Lower leg skin (tissue), 4 donors: ENCODE results near the gene ATP8A2. TPM values are rescaled to one million over a fixed set of nuclear protein-coding genes. Genes with fewer than 3 reads are reported as not detected.
"Not testable (repeated sequence)": the region's sequence is repeated elsewhere in the genome, so short reads cannot be mapped to it uniquely, and the experiment has no call there.

Experiments
- DNase-seq, 2 donors: peaks; one replicate each; pipeline ENCODE4 v3.0.0-alpha.2; 2019; ENCODE audit warnings: low spot score in 2 of 2
- H3K4me3 ChIP-seq: fragments of 200-600 bp; sonication (generic); 2 replicates; pipeline ENCODE4 v1.5.1; 2017; ENCODE audit warnings: mild to moderate bottlenecking, low read depth; ENCODE audit not compliant: poor library complexity, severe bottlenecking
- POLR2A ChIP-seq, 2 donors: fragments of 450-650 bp; IDR thresholded peaks; one replicate each; pipeline ENCODE4 v1.6.1; 2016 to 2017; ENCODE audit warnings: antibody characterized with exemption in 2 of 2, mild to moderate bottlenecking in 1 of 2, moderate library complexity in 1 of 2
- WGBS, 2 donors: methylation state at CpG; one replicate each; pipeline ENCODE4 v1.1.5; 2018; 5-methylcytosine and 5-hydroxymethylcytosine counted together
- intact Hi-C: fragments of 100-400 bp; cut with DNase I; formaldehyde crosslinking; loops from one replicate; pipeline ENCODE4 v1.15.0; 2023; ENCODE audit warnings: low total_unique reads
- total RNA-seq, 4 donors: library from RNA; depleted of rRNA; stranded (reverse); fragments of >200 nt; gene quantifications; one replicate each; pipeline ENCODE4 v1.1.0, GENCODE V29; 2016
- TF ChIP-seq, protein P1 (sequence below), 3 donors: fragments of 450-650 bp; IDR thresholded peaks; one replicate each; pipeline ENCODE4 v1.5.1; 2016; ENCODE audit warnings: antibody characterized with exemption in 3 of 3, mild to moderate bottlenecking in 3 of 3, moderate library complexity in 2 of 3

The ATP8A2 gene
- total RNA-seq, 4 donors from 2014 or later: 0.05 to 0.23 TPM; not detected in 2

- no peak overlapping the region for H3K4me3 ChIP-seq
- intact Hi-C loops: no loop called here
- DNase-seq: no peak
- TF ChIP-seq, protein P1, sequence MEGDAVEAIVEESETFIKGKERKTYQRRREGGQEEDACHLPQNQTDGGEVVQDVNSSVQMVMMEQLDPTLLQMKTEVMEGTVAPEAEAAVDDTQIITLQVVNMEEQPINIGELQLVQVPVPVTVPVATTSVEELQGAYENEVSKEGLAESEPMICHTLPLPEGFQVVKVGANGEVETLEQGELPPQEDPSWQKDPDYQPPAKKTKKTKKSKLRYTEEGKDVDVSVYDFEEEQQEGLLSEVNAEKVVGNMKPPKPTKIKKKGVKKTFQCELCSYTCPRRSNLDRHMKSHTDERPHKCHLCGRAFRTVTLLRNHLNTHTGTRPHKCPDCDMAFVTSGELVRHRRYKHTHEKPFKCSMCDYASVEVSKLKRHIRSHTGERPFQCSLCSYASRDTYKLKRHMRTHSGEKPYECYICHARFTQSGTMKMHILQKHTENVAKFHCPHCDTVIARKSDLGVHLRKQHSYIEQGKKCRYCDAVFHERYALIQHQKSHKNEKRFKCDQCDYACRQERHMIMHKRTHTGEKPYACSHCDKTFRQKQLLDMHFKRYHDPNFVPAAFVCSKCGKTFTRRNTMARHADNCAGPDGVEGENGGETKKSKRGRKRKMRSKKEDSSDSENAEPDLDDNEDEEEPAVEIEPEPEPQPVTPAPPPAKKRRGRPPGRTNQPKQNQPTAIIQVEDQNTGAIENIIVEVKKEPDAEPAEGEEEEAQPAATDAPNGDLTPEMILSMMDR (IDR thresholded peaks at IDR 0.05): no peak
- TF ChIP-seq POLR2A (IDR thresholded peaks at IDR 0.05): no peak
- WGBS, 2 donors: 80 to 83% methylated on average over 4 of the region's 4 CpGs
Measured at GRCh38 chr13:25951831-25952230, 580.1 kb downstream of the ATP8A2 start.

DNA sequence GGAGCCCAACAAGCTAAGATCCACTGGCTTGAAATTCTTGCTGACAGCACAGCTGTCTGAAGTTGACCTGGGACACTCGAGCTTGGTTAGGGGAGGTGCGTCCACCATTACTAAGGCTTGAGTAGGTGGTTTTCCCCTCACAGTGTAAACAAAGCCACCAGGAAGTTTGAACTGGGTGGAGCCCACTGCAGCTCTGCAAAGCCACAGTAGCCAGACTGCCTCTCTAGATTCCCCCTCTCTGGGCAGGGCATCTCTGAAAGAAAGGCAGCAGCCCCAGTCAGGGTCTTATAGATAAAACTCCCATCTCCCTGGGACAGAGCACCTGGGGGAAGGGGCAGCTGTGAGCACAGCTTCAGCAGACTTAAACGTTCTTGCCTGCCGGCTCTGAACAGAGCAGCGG is 582.3 kb downstream of the ATP8A2 start:
- intact Hi-C loops, DNase-seq, H3K4me3 ChIP-seq: not testable (repeated sequence)
- WGBS, 2 donors: 53 to 65% methylated on average over 3 to 5 of the region's 5 CpGs

- H3K4me3 ChIP-seq, DNase-seq, intact Hi-C loops: not testable (repeated sequence)
- 59 to 62% methylated on average over 1 of the region's 1 CpG for WGBS, 2 donors
Measured at GRCh38 chr13:25954943-25955342, 583.2 kb downstream of the ATP8A2 start.

GRCh38 chr13:25958986-25959385 is 587.2 kb downstream of the ATP8A2 start:
- TF ChIP-seq, protein P1 (IDR thresholded peaks at IDR 0.05): no peak
- no peak for TF ChIP-seq POLR2A (IDR thresholded peaks at IDR 0.05)
- H3K4me3 ChIP-seq: no peak overlapping the region
- WGBS, 2 donors: 53 to 78% methylated on average over 1 of the region's 1 CpG
- no peak for DNase-seq
- intact Hi-C loops: no loop called here

GRCh38 chr13:25961294-25961693 is 589.5 kb downstream of the ATP8A2 start:
- no peak for DNase-seq
- 90 to 92% methylated on average over 7 of the region's 7 CpGs for WGBS, 2 donors
- no peak overlapping the region for H3K4me3 ChIP-seq
- TF ChIP-seq, protein P1 (IDR thresholded peaks at IDR 0.05): no peak
- no peak for TF ChIP-seq POLR2A (IDR thresholded peaks at IDR 0.05)
- intact Hi-C loops: no loop called here

DNA sequence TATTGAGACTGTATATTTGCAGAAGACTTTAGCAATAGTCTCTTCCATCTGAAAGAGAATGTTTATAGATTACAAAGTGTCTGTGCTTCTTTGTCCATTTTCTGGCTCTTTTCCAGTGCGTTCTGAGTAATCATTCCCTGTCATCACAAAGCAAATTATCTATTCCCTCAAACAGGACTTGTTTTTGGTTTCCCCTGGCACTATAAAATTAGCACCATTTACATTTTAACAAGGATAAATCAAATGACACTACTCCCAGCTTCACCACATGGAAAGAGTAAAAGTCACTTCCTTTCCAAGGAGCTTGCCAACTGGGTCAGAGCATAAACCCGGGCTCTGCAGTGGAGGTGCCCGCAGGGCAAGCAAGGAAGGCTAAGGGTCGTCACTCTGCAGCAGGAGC is 591.9 kb downstream of the ATP8A2 start:
- 33 to 37% methylated on average over 4 of the region's 4 CpGs for WGBS, 2 donors
- no peak for DNase-seq
- H3K4me3 ChIP-seq: no peak overlapping the region
- intact Hi-C loops: no loop called here
- TF ChIP-seq, protein P1 (IDR thresholded peaks at IDR 0.05): no peak
- no peak for TF ChIP-seq POLR2A (IDR thresholded peaks at IDR 0.05)

DNA sequence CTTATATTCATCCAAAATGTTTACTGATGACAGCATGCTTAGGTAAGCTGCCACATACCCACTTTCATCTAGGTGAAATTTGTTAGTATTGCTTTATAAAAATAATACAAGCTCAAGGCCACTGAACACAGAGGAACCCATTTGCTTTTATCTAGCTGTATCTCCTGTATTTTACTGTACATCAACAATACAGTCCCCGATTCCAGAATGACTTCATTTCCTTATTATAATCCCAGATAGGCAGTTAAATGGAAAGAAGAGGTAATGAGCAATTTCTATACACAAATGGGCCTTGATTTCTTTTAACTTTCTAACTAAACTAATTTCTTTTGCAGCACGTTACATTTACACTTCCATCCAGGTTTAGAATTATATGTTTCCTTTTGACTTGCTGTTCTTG is 593.8 kb downstream of the ATP8A2 start:
- TF ChIP-seq, protein P1 (IDR thresholded peaks at IDR 0.05): no peak
- no peak for TF ChIP-seq POLR2A (IDR thresholded peaks at IDR 0.05)
- no peak overlapping the region for H3K4me3 ChIP-seq
- 73% methylated on average over 2 of the region's 2 CpGs for WGBS, 2 donors
- intact Hi-C loops: no loop called here
- no peak for DNase-seq
